ENCODE data around the gene CLP1.

The CLP1 gene

DNA sequence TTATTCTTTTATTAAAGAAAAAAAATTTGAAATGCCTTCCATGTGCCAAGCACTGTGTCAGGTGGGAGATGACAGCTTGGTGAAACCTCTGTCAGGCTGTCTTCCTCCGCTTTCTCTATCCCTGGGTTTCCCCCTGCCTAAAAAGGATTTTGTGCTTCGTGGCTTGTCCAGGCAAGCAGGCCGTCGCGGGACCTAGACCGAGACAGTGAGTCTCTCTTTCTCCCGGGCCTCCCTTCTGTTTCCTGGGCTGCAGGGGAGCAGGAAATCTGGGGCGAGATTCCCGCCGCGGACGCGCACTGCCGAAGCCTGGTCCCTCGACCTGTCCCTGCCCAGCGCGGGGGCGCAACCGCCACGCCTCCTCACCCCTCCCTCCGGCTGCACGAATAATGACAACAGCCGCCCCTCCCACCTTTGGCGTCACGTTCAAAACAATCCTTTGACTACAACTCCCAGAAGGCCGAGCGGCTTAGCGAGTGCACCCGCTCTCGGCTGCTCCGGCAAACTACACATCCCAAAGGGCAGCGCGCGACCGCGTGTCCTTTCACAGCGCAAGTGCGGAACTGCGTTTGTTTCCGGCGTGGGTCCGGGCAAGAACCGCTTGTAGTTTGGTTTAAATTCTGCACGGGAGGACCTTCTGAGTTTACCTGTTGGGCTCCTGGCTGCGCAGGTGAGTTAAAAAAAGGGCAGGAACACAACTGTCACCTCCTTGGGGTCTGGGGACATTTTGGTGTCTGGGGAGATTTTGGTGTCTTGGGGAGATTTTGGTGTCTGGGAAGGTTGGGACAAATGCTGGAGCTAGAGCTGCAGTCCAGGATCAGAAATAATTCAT lies at the start of gene CLP1:
Gene CLP1, plus strand, starts transcription at position 569 of the 829 bp plus-strand sequence. CDS start 1,715 bp downstream, outside the sequence.
- peak; percentile 98 for DNase-seq (ENCODE audit: low spot score)

DNA sequence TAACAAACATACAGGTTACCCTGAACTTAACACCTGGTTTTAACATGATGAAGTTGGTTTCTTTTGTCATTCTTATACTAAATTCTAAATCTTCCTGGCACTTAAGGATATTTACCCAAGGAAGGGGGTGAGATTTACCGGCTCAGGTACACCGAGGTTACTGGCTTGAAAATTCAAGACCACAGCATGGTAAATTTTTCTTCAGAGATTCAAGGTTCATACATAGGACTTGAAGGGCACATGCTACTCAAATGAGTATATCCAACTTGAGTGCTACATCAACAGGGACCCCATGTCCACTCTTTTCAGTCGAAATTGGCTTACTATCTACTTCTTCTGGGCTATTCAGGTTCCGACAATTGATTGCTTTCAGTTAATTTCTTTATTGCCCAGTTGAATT lies 47.4 kb upstream of the CLP1 start:
- no peak for DNase-seq (ENCODE audit: low spot score)

DNA sequence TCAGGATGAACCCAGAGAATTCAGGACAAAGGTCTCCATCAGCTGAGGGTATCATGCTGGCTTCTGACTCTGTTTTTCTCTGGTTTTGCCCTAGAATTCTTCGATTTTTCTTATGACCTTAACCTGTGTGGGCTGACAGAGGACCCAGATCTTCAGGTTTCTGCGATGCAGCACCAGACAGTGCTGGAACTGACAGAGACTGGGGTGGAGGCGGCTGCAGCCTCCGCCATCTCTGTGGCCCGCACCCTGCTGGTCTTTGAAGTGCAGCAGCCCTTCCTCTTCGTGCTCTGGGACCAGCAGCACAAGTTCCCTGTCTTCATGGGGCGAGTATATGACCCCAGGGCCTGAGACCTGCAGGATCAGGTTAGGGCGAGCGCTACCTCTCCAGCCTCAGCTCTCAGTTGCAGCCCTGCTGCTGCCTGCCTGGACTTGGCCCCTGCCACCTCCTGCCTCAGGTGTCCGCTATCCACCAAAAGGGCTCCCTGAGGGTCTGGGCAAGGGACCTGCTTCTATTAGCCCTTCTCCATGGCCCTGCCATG lies 43.3 kb upstream of the CLP1 start:
- no peak for DNase-seq (ENCODE audit: low spot score)

DNA sequence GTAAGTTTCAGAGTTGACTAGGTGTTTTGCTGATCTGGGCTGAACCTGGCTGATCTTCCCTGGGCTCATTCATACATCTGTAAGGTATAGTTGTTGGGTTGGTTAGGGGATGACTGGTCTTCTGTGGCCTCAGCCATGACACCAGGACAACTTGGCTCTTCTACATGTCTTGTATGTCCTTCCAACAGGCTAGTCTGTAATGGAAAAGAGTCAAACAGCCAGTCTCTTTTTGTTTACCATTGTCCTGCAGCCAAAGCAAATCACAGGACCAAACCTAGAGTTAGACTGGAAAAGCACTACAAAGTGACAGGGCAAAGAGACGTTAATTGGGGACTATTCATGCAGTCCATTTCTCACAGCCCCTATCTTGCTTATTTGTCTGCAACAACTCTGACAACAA lies 42.3 kb upstream of the CLP1 start:
- no peak for DNase-seq (ENCODE audit: low spot score)

DNA sequence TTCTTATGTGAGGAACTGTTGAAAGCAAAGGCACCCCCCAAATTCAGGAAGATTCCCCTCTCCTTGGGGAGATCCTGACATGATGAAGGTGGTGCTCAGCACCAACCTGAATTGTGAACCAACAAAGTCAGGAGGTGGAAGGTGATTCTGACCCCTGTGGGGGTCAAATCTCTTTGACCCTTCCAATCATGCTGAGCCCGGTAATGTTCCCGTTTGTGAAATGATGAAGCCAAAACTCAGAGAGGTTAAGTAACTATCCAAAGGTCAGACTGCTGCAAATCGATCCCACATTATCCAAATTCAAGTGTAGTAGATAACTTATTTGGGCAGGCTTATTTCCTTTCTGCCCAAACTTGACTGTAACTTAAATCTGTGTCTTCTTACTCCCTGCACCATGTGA lies 41.0 kb upstream of the CLP1 start:
- DNase-seq (ENCODE audit: low spot score), result no peak

DNA sequence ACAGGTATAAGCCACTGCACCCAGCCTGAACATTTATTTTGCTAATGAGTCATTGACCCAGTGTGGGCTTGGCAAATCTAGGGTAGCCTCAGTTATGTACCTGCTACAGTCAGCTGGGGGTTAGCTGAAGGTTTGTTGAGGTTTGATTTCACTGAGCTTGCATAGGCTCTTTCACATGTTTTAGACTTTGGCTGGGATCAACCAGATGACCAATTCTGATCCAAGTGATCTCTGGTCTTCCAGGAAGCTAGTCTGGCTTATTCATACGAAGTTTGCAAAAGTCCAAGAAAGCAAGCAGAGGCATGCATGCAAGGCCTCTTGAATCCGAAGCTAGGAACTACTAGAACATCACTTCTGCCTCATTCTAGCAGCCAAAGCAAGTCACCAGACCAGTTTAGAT lies 39.1 kb upstream of the CLP1 start:
- DNase-seq (ENCODE audit: low spot score), result no peak

DNA sequence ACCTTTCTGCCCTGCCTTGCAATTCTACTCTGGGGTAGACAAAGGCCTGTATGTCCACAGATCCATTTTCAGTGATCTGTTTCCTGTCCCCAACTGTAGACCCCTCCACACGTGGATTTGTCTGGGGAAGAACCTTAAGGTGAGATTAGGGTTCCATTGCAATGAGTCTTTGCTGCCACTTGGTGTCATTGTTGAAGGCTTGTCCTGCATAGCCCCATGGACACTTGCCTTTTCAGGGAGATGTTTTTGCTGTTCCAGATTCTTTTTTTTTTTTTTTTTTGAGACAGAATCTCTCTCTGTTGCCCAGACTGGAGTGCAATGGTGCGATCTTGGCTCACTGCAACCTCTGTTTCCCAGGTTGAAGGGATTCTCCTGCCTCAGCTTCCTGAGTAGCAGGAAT lies 38.2 kb upstream of the CLP1 start:
- DNase-seq (ENCODE audit: low spot score), result no peak

DNA sequence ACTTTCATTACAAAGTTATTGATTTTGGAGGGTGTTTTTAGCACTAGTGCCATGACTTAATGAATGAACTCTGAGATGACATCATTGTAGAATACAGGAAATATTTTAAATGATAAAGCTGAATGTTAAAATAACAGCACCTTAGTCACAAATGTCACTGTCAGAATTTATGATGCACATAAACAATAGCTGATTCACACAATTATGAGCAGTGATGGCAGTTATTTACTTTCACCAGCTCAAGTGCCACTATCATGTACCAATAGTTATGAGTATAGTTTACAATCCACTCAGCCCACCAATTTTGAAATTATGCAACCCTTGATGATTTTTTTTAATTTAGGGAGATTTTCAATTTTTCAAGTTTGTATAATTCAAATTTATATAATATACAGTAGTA lies 37.1 kb upstream of the CLP1 start:
- no peak for DNase-seq (ENCODE audit: low spot score)

DNA sequence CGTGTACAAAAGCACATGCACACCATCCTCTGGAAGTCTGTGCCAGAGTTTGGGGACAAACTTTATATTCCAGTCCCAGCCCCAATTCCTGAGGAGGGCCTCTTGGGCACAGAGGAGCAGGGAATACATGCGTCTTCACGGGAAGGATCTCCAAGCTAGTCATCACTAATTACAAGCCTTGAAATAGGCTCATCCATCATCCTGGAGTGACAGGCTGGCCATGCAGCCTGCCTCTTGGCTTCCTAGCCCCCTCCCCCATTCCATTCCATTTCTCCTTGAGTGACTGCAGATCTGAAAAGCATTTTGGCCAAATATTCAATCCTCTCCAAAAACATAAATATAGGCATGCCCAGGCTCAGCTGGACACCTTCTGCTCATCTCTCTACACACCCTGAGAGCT lies 35.3 kb upstream of the CLP1 start:
- DNase-seq (ENCODE audit: low spot score), result no peak

DNA sequence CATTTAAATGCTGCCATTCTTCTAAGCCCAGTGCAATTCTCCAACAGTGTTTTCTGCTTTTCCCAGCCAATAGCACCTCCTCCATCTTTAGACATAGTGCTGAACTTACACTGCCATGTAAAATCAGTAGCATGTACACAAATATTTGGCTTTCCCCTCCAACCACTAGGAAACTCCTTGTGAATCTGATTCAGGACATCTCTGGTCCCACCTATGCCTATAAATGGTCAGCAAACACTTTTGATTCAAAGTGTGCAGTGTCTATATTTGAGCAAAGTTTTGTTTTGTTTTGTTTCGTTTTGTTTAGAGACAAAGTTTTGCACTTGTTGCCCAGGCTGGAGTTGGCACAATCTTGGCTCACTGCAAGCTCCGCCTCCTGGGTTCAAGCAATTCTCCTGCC lies 32.7 kb upstream of the CLP1 start:
- DNase-seq (ENCODE audit: low spot score), result no peak

DNA sequence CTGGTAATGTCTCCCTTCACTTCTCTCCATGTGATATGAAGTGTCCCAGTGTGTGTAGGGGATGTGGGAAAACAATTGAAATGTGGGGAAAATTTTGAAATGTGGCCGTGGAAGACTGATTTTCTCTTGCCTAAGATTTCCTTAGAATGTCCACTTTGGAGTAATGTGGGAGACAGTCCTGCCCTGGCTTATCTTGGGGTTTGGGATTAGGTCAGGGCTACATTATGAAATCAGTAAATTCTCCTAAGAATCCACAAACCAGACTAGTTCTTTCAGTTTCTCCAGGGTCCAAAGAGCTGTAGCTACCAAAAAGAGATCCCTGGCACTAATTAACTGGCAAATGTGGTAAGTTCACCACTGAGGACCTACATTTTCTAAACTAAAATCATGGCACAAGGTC lies 30.7 kb upstream of the CLP1 start:
- DNase-seq (ENCODE audit: low spot score), result no peak

DNA sequence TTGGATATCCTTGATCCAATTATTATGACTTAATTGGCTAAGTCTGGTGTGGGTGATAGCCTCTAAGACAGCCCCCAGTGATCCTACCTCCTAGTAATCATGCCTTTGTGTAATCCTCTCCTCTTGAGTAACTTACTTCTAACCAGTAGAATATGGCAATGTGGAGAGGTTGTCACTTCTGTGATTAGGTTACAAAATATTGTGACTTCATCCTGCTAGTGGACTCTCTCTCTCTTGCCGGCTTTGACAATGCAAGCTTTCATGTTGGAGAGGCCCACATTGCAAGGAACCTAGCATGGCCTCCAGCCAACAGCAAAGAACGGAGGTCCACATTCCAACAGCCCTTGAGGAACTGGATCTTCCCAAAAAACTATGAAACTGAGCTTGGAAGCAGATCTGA lies 27.4 kb upstream of the CLP1 start:
- no peak for DNase-seq (ENCODE audit: low spot score)

DNA sequence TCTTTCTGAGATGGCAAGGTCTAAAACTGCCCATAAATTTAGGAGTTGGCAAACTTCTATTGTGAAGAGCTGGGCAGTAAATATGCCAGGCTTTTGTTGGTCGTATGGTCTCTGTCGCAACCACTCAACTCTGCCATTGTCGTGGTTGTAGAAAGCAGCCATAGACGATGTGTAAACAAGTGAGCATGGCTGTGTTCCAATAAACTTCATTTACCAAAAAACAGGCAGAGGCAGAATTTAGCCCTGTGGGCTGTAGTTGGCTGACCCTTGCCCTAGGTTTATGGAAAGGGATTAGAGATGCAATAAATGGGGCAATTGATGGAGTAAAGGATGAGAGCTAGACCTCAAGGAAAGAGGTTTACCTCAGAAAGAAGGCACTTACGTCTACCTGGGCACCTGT lies 25.4 kb upstream of the CLP1 start:
- no peak for DNase-seq (ENCODE audit: low spot score)

DNA sequence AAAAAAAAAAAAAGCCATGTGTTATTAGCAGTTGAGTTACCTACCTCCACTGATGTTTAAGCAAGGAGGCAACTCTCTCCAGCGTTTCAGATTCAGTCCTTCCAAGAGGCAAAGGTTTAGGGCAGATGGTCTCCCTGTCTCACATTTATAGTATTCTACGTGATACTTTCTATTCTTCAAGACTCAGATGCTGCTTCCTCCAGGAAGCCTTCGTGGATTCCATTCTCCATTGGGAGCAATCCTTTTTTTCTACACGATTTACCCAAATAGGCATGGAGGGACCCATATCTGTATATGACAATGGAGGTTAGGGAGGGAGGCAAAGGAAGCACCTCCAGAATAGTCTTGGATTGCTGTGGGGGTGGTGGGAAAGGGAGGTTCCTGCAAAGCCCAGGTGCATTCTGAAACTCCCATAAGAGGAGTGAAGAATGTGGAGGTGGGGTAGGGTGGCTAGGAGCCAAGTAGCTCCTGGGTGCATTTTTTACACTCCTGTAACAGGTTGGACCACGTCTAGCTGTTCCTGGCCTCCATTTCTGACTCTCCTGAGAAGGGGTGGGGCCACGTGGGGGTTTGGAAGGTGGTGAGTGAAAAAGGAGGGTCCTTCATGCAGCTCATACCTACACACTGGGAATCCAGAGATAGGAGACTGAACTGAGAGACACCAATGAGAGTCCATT lies 24.0 kb upstream of the CLP1 start:
- DNase-seq (ENCODE audit: low spot score), result no peak

DNA sequence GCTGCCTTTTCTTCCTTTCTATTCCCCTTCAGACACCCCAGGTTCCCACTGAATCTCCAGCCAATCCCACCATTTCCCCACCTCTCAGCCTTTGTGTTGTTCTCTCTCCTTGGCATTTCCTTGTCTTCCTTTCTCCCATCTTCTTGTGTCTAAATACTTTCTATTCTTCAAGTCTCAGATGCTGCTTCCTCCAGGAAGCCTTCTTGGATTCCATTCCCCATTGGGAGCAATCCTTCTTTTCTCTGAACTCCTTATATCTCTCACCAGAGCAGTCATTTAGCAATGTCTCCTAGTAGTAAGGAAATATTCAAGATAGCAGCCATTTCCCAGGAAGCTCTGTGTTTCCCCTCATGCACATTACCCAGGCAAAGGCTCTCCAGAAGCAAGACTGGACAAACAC lies 23.3 kb upstream of the CLP1 start:
- DNase-seq (ENCODE audit: low spot score), result no peak

DNA sequence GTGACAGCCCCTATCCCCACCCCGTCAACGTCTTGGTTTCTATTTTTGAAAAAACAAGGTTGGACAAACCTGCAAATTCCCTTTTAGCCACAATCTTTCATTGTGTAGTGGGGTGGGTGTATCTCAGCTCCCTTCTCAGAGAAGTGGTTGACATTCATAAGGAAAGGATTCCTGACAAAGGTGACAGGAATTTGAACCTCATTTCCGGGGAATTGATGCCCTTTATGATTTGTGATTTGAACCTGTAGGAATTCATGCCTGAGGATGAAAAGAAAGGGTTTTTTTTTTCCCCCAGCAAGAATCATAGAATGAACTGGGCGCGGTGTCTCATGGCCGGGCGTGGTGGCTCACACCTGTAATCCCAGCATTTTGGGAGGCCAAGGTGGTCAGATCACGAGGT lies 22.3 kb upstream of the CLP1 start:
- no peak for DNase-seq (ENCODE audit: low spot score)

DNA sequence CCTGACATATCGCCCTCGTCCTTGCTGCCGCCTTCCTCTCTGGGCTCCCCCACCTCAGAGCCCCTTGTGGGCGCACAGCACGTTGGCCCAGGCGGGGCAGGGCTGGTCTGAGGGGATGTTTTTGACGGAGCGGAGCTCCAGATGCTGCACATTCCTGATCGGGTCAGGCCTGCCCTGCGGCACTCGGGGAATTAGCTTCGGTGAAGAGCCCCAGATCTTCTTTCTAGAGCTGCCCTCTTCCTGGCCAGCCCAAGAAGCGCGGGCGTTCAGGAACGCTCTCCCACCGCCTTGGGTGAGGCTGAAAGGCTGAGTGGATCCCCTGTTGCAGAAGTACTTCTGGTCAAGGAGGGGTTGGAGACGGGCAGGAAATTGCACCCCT lies 19.9 kb upstream of the CLP1 start:
- no peak for DNase-seq (ENCODE audit: low spot score)

DNA sequence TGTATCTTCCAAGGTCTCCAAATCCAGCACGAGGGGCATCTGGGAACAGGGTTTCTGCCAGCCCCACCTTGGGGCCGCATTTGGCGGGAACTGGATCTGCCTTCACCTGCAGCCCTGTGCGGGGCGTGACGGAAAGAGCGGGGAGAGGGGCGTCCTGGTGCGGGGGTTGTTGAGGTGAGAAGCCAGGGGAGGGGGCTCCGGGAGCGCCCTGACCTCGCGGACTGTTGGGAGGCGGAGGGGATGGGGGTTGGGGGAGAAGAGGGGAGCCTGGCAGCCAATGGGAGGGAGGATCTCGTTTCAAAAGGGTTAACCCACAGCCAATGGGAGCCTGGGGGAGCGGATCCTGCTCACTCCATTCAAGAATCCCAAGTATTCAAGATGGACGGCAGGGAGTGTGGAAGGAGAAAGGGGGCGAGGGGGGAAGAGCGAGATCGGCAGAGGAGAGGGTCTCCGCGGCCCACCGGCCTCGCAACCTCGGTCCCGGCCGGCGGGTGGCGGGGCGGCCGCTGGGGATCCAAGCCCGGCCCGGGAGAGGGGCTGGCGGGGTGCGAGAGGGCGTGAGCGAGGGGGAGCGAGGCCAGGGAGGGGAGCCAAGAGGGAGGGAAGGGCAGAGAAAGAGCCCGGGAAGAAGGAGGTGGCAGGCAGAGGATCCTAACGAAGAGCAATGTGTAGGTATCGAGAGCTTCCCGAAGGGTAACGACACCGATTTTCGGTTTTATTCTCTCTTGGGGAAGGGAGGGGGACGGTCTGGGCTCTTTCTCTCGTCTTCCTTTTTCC lies 19.4 kb upstream of the CLP1 start:
- no peak for DNase-seq (ENCODE audit: low spot score)

DNA sequence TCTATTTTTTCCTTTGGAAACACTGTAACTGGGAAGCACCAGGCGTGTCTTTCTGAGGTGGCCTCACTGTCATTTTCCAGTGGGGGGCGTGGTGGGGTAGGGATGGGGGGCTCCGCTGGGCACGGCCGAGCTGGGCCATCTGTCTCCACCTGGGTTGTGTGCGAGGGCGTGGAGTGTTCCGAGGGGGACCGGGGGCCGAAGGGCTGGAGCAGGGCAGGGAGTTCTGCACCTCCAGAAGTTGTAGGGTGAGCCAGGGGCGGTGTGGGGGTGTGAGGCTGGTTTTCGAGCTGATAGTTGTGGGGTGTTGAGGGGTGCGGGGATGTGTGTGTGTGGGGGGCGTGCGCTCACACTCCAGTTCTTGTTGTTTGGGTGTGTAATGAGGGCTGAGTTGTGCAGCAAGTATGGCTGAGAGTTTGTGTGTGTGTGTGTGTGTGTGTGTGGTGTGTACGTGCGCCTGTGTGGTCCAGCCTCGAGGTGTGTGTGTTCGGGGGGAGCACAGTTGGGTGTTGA lies 18.7 kb upstream of the CLP1 start:
- no peak for DNase-seq (ENCODE audit: low spot score)

DNA sequence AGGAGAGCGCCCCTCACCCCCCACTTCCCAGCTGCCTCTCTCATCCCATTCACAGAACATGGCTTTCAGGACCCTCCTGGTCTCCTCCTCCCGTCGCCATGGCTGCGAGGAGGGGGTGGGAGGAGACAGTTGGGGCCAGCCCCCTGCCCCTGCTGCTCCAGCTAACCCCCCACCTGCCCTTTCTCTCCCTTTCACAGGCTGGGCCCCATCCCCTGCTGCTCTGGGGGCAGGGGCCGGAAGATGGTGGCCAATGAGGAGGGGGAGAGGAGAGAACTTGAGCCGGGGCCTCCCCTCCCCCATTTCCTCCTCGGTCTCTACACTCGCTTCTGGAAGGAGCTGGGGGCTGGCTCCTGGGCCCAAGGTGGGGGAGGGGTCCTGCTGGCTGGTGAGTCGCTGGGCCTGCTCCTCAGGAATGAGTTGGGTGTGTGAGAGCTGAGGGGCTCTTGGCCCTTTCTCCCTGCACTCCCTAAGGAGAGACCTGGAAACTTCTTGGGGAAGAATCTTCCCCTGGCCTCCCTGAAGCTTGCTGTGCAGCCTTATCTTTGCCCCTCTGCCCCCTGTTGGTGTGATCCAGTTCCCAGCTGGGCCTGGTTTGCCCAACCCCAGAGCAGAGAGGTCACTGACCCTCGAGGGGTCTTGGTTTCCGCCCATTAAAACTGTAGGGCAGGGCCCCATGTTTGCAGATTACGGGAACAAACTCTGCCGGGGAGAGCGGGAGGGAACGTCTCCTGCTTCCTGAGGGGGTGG lies 18.1 kb upstream of the CLP1 start:
- no peak for DNase-seq (ENCODE audit: low spot score)

DNA sequence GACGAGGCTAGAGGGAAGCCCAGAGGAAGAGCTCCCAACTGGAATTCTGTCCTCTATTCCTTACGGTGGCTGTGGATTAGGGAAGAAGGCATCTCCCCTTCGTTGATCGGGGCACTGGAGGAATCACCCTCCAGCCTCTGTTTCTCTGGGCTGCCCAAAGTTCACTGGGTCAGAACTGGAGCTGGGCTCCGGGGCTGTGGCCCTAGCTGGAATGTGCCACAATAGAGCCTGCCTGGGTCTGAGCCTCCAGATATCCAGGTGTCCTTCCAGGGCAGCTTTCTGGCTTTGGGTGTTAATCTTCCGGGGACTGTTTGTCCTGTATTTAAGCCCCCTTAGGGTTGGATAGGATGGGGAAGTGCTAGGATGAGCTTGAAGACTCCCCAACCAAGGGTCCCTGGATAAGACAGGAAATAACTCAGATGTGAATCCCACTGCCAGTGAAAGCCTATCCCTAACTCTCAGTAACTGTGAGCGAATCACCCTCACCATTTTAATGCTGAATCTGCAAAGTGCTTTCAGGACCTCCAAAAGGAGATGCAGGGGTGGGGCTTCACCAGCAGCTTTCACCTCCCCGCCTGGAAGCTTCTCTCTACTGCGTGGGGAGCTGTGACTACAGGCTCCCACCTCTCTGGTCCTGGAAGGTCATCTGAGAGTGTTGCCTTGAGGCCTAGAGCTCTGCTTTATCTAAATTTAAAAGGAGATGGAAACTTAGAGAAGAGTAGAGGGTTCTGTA lies 17.3 kb upstream of the CLP1 start:
- DNase-seq (ENCODE audit: low spot score), result no peak

All from CD4-positive, alpha-beta T cell treated with Interleukin-2 at 100 ng/mL for 4 hours (primary cell).